ENCODE measurements around the gene HACE1.

DNA sequence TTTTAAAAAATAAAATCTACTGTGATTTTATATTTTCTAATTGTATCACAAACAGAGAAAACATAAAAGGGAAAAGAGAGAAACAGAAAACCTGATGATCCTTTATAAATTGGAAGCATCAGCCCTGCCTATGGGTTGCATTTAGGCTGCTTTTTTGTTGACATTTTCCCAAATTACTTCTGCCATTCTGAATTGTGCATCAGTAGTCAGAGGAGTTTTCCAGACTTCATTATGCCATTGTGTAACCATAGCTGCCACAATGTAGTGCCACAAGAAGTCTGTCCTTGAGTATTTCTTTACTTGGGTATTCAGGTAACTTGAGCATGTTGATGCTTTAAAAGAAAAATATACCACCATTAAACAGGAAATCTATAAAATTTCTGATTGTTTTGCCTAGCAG lies 130.3 kb downstream of the HACE1 start:
- TF ChIP-seq CTCF (IDR thresholded peaks at IDR 0.05; ENCODE audit: poor library complexity) (no peak), EZH2 (IDR thresholded peaks at IDR 0.05; ENCODE audit: borderline replicate concordance) (no peak)
